GM18498 (cell line): ENCODE data around the gene FSTL4.

Experiments used
- ATAC-seq: cut with Tn5 transposase; IDR thresholded peaks from one replicate; pipeline ENCODE4 v1.9.1; 2021; ENCODE audit warnings: mild to moderate bottlenecking, moderate library complexity; ENCODE audit not compliant: unreplicated experiment

The FSTL4 gene

GRCh38 chr5:133331941-133332340 lies 280.4 kb downstream of the FSTL4 start:
- ATAC-seq, result no peak

- no peak for ATAC-seq
Observed at GRCh38 chr5:133330956-133331355, 281.4 kb downstream of the FSTL4 start.

DNA sequence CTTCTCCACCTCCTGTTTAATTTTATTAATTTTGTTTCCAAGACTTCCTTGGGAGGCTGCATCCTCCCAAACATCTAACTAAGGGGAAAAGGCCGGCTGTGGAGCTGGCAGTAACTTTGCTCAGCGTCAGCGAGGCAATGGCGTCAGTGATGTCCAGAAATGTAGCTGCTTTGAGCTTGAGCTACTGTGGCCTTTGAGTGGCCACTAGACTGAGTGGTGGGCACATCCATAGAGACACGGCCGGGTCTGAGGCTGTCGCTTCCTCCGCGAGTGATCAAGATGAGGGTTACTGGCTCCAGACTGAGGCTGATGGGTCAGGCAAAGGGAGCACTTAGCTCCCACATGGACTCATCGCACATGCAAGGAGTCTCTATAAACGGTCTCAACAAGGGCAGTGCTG lies 283.5 kb downstream of the FSTL4 start:
- no peak for ATAC-seq

DNA sequence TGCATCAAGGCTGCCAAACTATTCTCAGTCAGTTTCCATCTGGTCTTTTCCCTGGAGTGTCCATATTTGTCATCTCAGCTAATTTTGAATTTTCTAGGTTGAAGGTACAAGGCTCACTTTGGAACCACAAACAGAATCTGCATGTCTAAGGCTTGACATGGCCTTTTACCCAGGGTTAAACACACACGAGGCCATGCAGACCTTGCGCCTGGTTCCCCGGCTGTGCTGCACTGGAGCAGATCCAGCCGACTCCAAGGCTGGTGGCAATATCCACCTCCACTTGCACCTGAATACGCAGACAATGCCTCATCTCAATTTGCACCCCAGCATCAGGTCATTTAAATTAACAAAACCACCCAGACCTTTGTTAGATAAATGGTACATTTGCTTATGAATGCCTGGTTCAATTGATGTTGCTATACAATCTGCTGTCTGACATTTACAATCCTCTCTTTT lies 284.4 kb downstream of the FSTL4 start:
- no peak for ATAC-seq

GRCh38 chr5:133326361-133326760 lies 286.0 kb downstream of the FSTL4 start:
- no peak for ATAC-seq

GRCh38 chr5:133325864-133326263 lies 286.5 kb downstream of the FSTL4 start:
- no peak for ATAC-seq

GRCh38 chr5:133324926-133325325 lies 287.4 kb downstream of the FSTL4 start:
- ATAC-seq, result no peak

- ATAC-seq, result no peak
Observed at GRCh38 chr5:133323494-133324457, 288.6 kb downstream of the FSTL4 start.

- no peak for ATAC-seq
Observed at GRCh38 chr5:133322743-133323142, 289.6 kb downstream of the FSTL4 start.

DNA sequence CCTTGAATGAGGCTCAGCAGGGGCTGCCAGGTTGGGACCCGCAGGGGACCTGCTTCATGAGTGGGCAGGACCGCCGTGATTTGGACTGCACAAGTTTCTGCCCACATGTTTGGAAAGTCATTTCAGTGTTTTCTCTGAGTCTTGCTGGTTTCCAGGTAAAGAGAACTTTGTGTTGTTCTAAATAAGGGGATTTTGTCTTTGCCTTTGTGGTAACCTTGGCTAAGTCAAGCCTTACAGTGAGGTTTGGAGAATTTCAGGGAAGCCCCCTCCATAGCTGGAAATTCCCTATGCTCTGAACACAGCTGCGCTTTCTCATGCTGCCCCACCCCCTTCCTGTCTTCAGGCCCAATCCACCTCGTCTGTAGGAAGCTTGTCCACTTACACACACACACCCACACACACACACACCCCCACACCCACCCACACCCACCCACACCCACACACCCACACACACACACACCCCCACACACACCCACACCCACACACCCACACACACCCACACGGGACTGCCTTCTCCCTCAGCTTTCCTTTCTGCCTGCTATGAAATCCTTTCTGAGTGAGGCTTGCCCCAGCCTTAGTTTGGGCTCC lies 290.4 kb downstream of the FSTL4 start:
- ATAC-seq, result no peak

DNA sequence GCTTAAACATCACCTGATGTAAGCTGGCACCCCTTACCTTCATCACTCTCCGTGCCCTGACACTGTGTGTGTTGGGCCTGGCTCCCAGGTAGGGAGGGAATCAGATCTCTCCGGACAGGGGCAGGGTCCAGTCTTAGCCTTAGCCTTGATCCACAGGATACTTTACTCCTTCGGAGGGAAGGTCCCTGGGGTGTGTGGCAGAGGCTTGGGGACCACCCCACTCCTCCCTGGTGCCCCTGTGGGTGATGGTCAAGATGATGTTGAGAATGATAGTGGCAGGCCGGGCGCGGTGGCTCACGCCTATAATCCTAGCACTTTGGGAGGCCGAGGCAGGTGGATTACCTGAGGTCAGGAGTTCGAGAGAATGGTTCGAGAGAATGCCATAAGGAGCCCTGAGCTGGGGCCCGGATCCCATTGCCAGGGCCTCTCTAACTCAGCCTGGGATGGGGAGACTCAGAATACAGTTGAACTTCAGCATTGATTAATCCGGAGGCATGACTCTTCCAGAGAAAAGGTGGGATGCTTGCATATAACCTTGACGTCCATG lies 291.0 kb downstream of the FSTL4 start:
- ATAC-seq, result no peak

- ATAC-seq, result no peak
Observed at GRCh38 chr5:133319905-133320520, 292.3 kb downstream of the FSTL4 start.

- no peak for ATAC-seq
Observed at GRCh38 chr5:133319244-133319643, 293.1 kb downstream of the FSTL4 start.

DNA sequence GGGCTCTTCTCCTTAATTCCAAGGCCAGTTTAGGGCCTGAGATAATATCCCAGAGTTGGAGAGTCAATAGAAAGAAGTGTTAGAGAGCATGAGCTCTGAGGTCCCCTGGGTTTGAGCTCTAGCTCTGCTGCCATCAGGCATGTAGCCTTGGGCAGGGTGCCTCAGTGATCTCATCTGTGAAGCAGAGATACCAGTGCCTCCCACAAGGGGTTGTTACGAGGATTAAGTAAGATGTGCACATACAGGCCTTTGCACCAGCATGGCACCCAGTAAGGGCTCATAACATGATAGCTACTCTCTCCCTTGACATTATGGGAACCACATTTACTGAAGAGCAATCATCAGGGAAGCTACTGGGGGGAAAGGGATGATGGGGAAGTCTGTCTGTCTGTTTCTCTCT lies 294.8 kb downstream of the FSTL4 start:
- ATAC-seq, result no peak

DNA sequence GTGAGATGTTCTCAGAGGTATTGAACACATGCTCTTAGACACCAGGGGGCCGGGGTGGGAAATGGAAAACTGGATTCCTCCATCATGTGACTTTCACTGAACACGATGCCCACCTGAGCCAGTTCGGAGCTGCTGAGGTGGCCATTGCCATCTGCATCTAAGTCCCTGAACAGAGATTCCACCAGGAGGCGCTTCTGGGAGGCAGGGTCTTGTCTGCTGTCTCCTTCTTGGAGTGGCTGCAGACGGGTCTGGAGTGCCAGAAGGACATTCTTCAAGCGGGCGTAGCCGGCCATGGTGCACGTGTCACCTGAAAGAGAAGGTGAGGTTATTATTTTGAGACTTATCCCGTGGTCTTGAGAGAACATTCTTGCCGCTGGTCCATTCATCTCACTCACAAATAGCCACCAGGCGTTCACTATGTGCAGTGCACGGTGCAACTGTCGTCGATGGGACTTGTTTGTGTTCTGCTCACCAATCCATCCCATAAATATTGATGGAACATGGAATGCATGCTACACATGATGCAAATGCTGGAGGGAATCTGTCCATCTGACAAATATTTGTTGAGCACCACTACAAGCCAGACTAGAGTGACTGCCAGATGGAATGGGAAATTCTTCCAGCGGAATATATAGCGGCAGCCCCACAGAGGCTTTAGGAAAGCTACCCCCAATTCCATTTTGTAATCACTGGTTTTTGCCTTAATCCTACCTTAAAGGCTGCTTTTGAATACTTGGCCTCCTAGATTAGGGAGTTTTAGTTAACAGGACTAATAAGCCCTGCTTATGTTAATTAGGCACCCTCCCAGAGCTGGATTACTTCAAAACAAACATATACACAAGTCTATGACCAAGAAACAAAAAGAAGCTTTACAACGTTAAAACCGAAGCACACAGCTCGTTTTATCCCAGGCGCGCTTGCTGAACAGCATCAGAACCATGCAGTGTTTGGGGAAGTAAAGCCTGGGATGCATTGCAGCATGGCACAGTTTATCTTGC lies 295.7 kb downstream of the FSTL4 start:
- no peak for ATAC-seq

DNA sequence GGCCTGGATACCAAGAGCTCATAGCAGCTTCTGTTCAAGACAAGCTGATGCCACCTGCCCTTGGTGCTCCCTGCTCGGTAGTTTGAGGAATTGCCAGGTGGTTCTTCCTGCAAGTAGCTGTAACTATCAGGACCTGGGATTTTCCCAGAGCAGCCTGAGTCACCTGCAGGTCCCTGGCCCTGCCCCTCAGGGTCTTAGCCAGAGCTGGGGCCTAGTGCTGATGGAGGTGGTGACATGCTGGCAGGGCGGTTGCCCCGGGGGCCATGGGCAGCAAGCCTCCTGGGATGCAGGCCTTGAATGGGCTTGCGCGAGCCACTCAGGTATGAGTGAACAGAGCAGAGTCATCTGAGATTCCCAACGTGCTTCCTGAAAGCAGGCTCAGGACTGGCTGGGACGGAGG lies 298.3 kb downstream of the FSTL4 start:
- ATAC-seq, result no peak

DNA sequence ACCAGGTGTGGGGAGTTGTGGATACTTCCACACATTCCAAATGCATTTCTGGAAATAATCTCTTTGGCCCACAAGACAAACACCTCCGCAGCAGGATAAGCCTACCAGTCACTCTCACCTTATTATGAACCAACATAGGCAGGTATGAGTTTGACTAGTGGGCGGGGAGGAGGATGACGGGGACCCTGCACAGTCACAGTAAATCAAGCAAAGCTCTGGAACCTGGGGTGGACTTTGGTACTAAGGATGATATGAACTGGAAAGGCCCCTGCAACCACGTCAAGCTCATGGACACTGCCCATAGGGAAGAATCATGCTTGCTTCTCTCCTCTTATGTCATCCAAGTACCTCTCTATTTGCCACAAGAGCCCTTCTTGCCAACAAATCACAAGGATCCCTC lies 301.2 kb downstream of the FSTL4 start:
- no peak for ATAC-seq

DNA sequence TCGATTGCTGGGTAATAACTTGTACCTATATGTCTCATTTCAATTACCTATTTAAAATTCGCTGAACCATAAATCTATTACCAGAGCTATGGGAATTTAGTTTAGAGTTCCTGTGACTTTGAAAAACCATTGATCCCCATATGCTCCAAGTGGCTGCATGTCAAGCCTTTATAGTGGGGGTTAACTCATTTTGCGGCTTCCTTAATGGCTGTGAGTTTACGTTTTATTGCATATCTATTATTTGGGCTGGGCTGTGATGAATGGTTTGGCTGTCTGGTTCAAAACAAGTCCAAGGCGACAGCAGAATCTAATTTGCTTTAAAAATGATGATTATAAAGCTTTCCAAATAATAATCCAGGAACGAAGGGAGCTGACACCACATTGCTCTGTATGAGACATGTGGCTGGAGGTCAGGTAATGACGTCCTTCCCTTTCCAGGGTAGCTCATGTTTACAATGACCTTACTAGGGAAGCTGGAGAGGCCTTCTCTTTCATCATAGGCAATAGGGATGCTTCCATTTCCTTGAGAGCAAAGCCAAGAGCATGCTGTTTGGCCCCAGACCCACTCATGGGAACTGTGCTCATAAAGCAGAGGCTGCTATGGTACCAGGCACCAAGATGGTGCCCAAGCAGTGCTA lies 302.2 kb downstream of the FSTL4 start:
- ATAC-seq, result no peak

- ATAC-seq, result no peak
Observed at GRCh38 chr5:133309166-133309795, 303.1 kb downstream of the FSTL4 start.
